HUES6 (cell line): ENCODE results near the gene SERINC3.

Experiments
- H3K27ac ChIP-seq: 2 replicates; pipeline ENCODE4 v1.7.0; 2013; ENCODE audit warnings: low read depth, mild to moderate bottlenecking, low read length, inconsistent platforms
- H3K27me3 ChIP-seq: 2 replicates; pipeline ENCODE4 v1.6.1; 2013; ENCODE audit warnings: low read length; ENCODE audit not compliant: control insufficient read depth, insufficient read depth
- H3K36me3 ChIP-seq: 2 replicates; pipeline ENCODE4 v1.6.1; 2013; ENCODE audit warnings: low read length; ENCODE audit not compliant: control insufficient read depth, insufficient read depth
- H3K4me1 ChIP-seq: 2 replicates; pipeline ENCODE4 v1.6.1; 2013; ENCODE audit warnings: low read length; ENCODE audit not compliant: control insufficient read depth, insufficient read depth
- H3K4me3 ChIP-seq: 2 replicates; pipeline ENCODE4 v1.5.1; 2013; ENCODE audit warnings: low read depth, low read length
- H3K9ac ChIP-seq: one replicate; pipeline ENCODE4 v1.6.1; 2013; ENCODE audit warnings: mild to moderate bottlenecking, low read length
- H3K9me3 ChIP-seq: 2 replicates; pipeline ENCODE4 v1.6.1; 2013; ENCODE audit warnings: low read depth, low read length; ENCODE audit not compliant: control insufficient read depth, insufficient read depth

SERINC3 gene

GRCh38 chr20:44494266-44494665 lies 27.6 kb downstream of the SERINC3 start:
- Histone ChIP-seq H3K4me1 (peaks cover 5% of the 10 kb centered on the region; the same call in 1 of the 2 replicates), H3K36me3 (peaks cover 83% of the 10 kb centered on the region)

GRCh38 chr20:44491635-44492395 lies 30.1 kb downstream of the SERINC3 start:
- peaks cover 5% of the 10 kb centered on the region; the same call in 1 of the 2 replicates for H3K4me1 ChIP-seq
- no peak overlapping the region for H3K9ac ChIP-seq
- H3K36me3 ChIP-seq: peaks cover 77% of the 10 kb centered on the region

More at GRCh38 chr20:44494266-44494665, 27.6 kb downstream of the SERINC3 start:
- Histone ChIP-seq H3K27me3 (no peaks in the 10 kb centered on the region), H3K27ac (no peak overlapping the region), H3K4me3 (no peak overlapping the region), H3K9ac (no peak overlapping the region), H3K9me3 (no peaks in the 10 kb centered on the region)

GRCh38 chr20:44489931-44490330 lies 31.9 kb downstream of the SERINC3 start:
- Histone ChIP-seq H3K9me3 (no peaks in the 10 kb centered on the region), H3K27ac (no peak overlapping the region), H3K4me1 (peaks cover 5% of the 10 kb centered on the region; the same call in 1 of the 2 replicates), H3K4me3 (no peak overlapping the region), H3K9ac (no peak overlapping the region), H3K36me3 (peaks cover 79% of the 10 kb centered on the region), H3K27me3 (no peaks in the 10 kb centered on the region)

More at GRCh38 chr20:44491635-44492395, 30.1 kb downstream of the SERINC3 start:
- Histone ChIP-seq H3K27ac (no peak overlapping the region), H3K9me3 (no peaks in the 10 kb centered on the region), H3K27me3 (no peaks in the 10 kb centered on the region), H3K4me3 (no peak overlapping the region)

- peaks cover 5% of the 10 kb centered on the region; the same call in 1 of the 2 replicates for H3K4me1 ChIP-seq
- H3K9ac ChIP-seq: no peak overlapping the region
- no peaks in the 10 kb centered on the region for H3K9me3 ChIP-seq
- H3K36me3 ChIP-seq: peaks cover 79% of the 10 kb centered on the region
- H3K27ac ChIP-seq: no peak overlapping the region
- H3K4me3 ChIP-seq: no peak overlapping the region
- no peaks in the 10 kb centered on the region for H3K27me3 ChIP-seq
Measured at GRCh38 chr20:44489223-44489622, 32.6 kb downstream of the SERINC3 start.

- Histone ChIP-seq H3K9ac (no peak overlapping the region), H3K4me1 (peaks cover 5% of the 10 kb centered on the region; the same call in 1 of the 2 replicates), H3K4me3 (no peak overlapping the region), H3K36me3 (peaks cover 79% of the 10 kb centered on the region), H3K9me3 (no peaks in the 10 kb centered on the region), H3K27me3 (no peaks in the 10 kb centered on the region), H3K27ac (no peak overlapping the region)
Measured at GRCh38 chr20:44488551-44488950, 33.3 kb downstream of the SERINC3 start.

- Histone ChIP-seq H3K27ac (no peak overlapping the region), H3K27me3 (no peaks in the 10 kb centered on the region), H3K4me1 (no peaks in the 10 kb centered on the region), H3K4me3 (no peak overlapping the region), H3K36me3 (peaks cover 75% of the 10 kb centered on the region), H3K9me3 (no peaks in the 10 kb centered on the region), H3K9ac (no peak overlapping the region)
Measured at GRCh38 chr20:44485830-44486198, 36.1 kb downstream of the SERINC3 start.

GRCh38 chr20:44485078-44485829 lies 36.6 kb downstream of the SERINC3 start:
- Histone ChIP-seq H3K9ac (no peak overlapping the region), H3K4me1 (no peaks in the 10 kb centered on the region), H3K9me3 (no peaks in the 10 kb centered on the region), H3K4me3 (no peak overlapping the region), H3K27ac (no peak overlapping the region), H3K36me3 (peaks cover 76% of the 10 kb centered on the region), H3K27me3 (no peaks in the 10 kb centered on the region)

GRCh38 chr20:44483112-44483511 lies 38.8 kb downstream of the SERINC3 start:
- no peak overlapping the region for H3K27ac ChIP-seq
- H3K36me3 ChIP-seq: peaks cover 61% of the 10 kb centered on the region
- H3K9me3 ChIP-seq: no peaks in the 10 kb centered on the region
- no peaks in the 10 kb centered on the region for H3K27me3 ChIP-seq
- H3K9ac ChIP-seq: no peak overlapping the region
- no peak overlapping the region for H3K4me3 ChIP-seq
- no peaks in the 10 kb centered on the region for H3K4me1 ChIP-seq

GRCh38 chr20:44481719-44482416 lies 40.0 kb downstream of the SERINC3 start:
- Histone ChIP-seq H3K9me3 (no peaks in the 10 kb centered on the region), H3K36me3 (peaks cover 59% of the 10 kb centered on the region)

GRCh38 chr20:44480097-44480496 lies 41.8 kb downstream of the SERINC3 start:
- no peaks in the 10 kb centered on the region for H3K27me3 ChIP-seq
- H3K36me3 ChIP-seq: peaks cover 44% of the 10 kb centered on the region
- H3K4me1 ChIP-seq: peaks cover 10% of the 10 kb centered on the region
- no peak overlapping the region for H3K9ac ChIP-seq
- no peak overlapping the region for H3K27ac ChIP-seq
- no peaks in the 10 kb centered on the region for H3K9me3 ChIP-seq
- no peak overlapping the region for H3K4me3 ChIP-seq

More at GRCh38 chr20:44481719-44482416, 40.0 kb downstream of the SERINC3 start:
- Histone ChIP-seq H3K4me1 (no peaks in the 10 kb centered on the region), H3K27me3 (no peaks in the 10 kb centered on the region), H3K9ac (no peak overlapping the region), H3K27ac (no peak overlapping the region), H3K4me3 (no peak overlapping the region)
